Uterus (tissue), 2 donors: ENCODE data around the gene GPR173.

ENCODE experiments used
- CTCF ChIP-seq, 4 experiments: fragments of 200-600 bp in 2 of 4; fragments of 450-650 bp in 2 of 4; sonication (generic) in 2 of 4; IDR thresholded peaks; one replicate each; pipeline ENCODE4 v1.5.1; 2016 to 2019; ENCODE audit warnings: antibody characterized with exemption in 4 of 4, mild to moderate bottlenecking in 2 of 4, moderate library complexity in 1 of 4
- POLR2A ChIP-seq, 2 donors: fragments of 450-650 bp; IDR thresholded peaks; one replicate each; pipeline ENCODE4 v1.6.1; 2016; ENCODE audit warnings: antibody characterized with exemption in 2 of 2, mild to moderate bottlenecking in 1 of 2, moderate library complexity in 1 of 2

DNA sequence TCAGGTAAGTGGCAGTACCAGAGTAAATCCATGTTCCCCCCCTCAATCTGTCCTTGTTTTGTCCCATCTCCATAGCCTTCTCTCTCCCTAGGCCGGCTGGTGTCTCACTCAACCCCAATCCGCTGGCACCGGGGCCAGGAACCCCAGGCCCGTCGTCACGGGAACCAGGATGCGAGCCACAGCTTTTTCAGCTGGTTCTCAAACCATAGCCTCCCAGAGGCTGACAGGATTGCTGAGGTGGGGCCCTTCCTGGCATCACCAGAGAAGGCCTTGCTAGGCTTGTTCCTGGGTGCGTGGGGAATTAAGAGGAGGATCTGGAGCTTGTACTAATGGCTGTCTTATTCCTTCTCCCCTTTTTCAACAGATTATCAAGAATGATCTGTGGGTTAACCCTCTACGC lies 36.3 kb downstream of the GPR173 start:
- TF ChIP-seq CTCF (IDR thresholded peaks at IDR 0.05) (no peak), POLR2A (IDR thresholded peaks at IDR 0.05) (no peak)
